OCI-LY7 (cell line): ENCODE data around the gene MYT1. TPM values are rescaled to one million over a fixed set of nuclear protein-coding genes. Genes with fewer than 3 reads are reported as not detected.

Source experiments
- BruUV-seq: library from RNA; stranded (reverse); fragments of 400-500 nt; replicated peaks from 2 replicates; lab custom pipeline; 2021; lab: Mats Ljungman, UMichigan
- CTCF ChIA-PET: fragments of 300-600 bp; sonication (Branson Sonifier 250); formaldehyde crosslinking; loops from one replicate; lab custom pipeline; 2022; ENCODE audit warnings: antibody characterized with exemption; ENCODE audit not compliant: unreplicated experiment; lab: Charles Lee
- POLR2A ChIA-PET: fragments of 300-600 bp; sonication (Branson Sonifier 250); formaldehyde crosslinking; loops from one replicate; lab custom pipeline; 2022; ENCODE audit warnings: antibody characterized with exemption; lab: Charles Lee
- DNase-seq: peaks from one replicate; pipeline ENCODE4 v3.0.0-alpha.2; 2015; ENCODE audit warnings: low spot score
- H2AFZ ChIP-seq: fragments of 200-600 bp; sonication (generic), shearing (Covaris generic); 2 replicates; pipeline ENCODE4 v1.6.1; 2014; ENCODE audit warnings: mild to moderate bottlenecking, antibody characterized with exemption, low read length, moderate library complexity
- H3K27ac ChIP-seq: fragments of 200-600 bp; sonication (generic); 2 replicates; pipeline ENCODE4 v1.5.1; 2014; ENCODE audit warnings: mixed run types, low read depth, mild to moderate bottlenecking, moderate library complexity, low read length, inconsistent platforms; ENCODE audit not compliant: poor library complexity, severe bottlenecking
- H3K36me3 ChIP-seq: fragments of 200-600 bp; sonication (generic); 2 replicates; pipeline ENCODE4 v1.6.1; 2014; ENCODE audit warnings: mild to moderate bottlenecking, antibody characterized with exemption, low read length, moderate library complexity, mixed read lengths; ENCODE audit not compliant: insufficient read depth
- H3K4me1 ChIP-seq: fragments of 200-600 bp; sonication (generic); 2 replicates; pipeline ENCODE4 v1.5.1; 2014; ENCODE audit warnings: mild to moderate bottlenecking, low read length; ENCODE audit not compliant: insufficient read depth, poor library complexity, severe bottlenecking
- H3K4me2 ChIP-seq: fragments of 200-600 bp; sonication (generic); 2 replicates; pipeline ENCODE4 v1.6.1; 2014; ENCODE audit warnings: mild to moderate bottlenecking, low read length
- H3K4me3 ChIP-seq: fragments of 200-600 bp; sonication (generic); 2 replicates; pipeline ENCODE4 v1.5.1; 2014; ENCODE audit warnings: mild to moderate bottlenecking, low read depth, low read length; ENCODE audit not compliant: poor library complexity, severe bottlenecking
- H3K79me2 ChIP-seq: fragments of 200-600 bp; sonication (generic); 2 replicates; pipeline ENCODE4 v1.6.1; 2016; ENCODE audit warnings: low read depth, mild to moderate bottlenecking, low read length, moderate library complexity, mixed read lengths; ENCODE audit not compliant: insufficient read depth
- H3K9me2 ChIP-seq: fragments of 200-600 bp; sonication (generic); 2 replicates; pipeline ENCODE4 v1.6.1; 2016; ENCODE audit warnings: mild to moderate bottlenecking, low read length, mixed read lengths; ENCODE audit not compliant: insufficient read depth
- H3K9me3 ChIP-seq: fragments of 200-600 bp; sonication (generic); 2 replicates; pipeline ENCODE4 v1.6.1; 2014; ENCODE audit warnings: mild to moderate bottlenecking, mixed run types, low read length, mixed read lengths
- H4K20me1 ChIP-seq: fragments of 200-600 bp; sonication (generic); 2 replicates; pipeline ENCODE4 v1.6.1; 2014; ENCODE audit warnings: mild to moderate bottlenecking, antibody characterized with exemption, low read length, moderate library complexity, mixed read lengths; ENCODE audit not compliant: insufficient read depth
- CTCF ChIP-seq: fragments of 200-600 bp; sonication (generic); conservative IDR thresholded peaks from 2 replicates; pipeline ENCODE4 v1.5.1; 2014; ENCODE audit warnings: mild to moderate bottlenecking, antibody characterized with exemption, low read length, moderate library complexity, mixed read lengths
- EZH2phosphoT487 ChIP-seq: fragments of 200-600 bp; sonication (generic); IDR thresholded peaks from 2 replicates; pipeline ENCODE4 v1.6.1; 2018; ENCODE audit warnings: low read depth, borderline replicate concordance, mild to moderate bottlenecking, mixed run types, antibody characterized with exemption, low read length, moderate library complexity, mixed read lengths
- intact Hi-C: fragments of 100-400 bp; cut with micrococcal nuclease; formaldehyde crosslinking; loops from one replicate; pipeline ENCODE4 v1.10.0; 2022; ENCODE audit not compliant: unreplicated experiment
- total RNA-seq, 2 experiments: library from RNA; depleted of rRNA in 1 of 2; stranded (reverse); fragments of >200 nt in 1 of 2; shearing (Covaris generic) in 1 of 2; gene quantifications; 2 replicates each; pipeline ENCODE4 v1.2.3, GENCODE V29; 2014 to 2022

Gene MYT1
- total RNA-seq, 2 experiments from 2014 or later = 0.32 to 0.95 TPM

- TF ChIP-seq CTCF (no peak), EZH2phosphoT487 (no peak)
- Histone ChIP-seq H3K79me2 (no peaks in the 10 kb centered on the region), H3K4me1 (no peaks in the 10 kb centered on the region), H3K27ac (no peak overlapping the region), H3K9me2 (no peaks in the 10 kb centered on the region), H3K9me3 (0 out of 2 replicates have a peak, but pooled peaks cover 4% of the 10 kb centered on the region), H2AFZ (no peak overlapping the region), H3K4me3 (no peak overlapping the region), H3K36me3 (no peaks in the 10 kb centered on the region), H3K4me2 (no peak overlapping the region), H4K20me1 (no peaks in the 10 kb centered on the region)
- no TSS peak for BruUV-seq
- ChIA-PET POLR2A (no interaction called here), CTCF (no interaction called here)
- intact Hi-C loops = no loop called here
- no peak for DNase-seq
Observed at GRCh38 chr20:64150756-64151632, 13.3 kb upstream of the MYT1 start.

GRCh38 chr20:64151633-64152530 is 12.4 kb upstream of the MYT1 start:
- BruUV-seq = no TSS peak
- no peak overlapping the region for H3K4me3 ChIP-seq
- H3K4me1 ChIP-seq = no peaks in the 10 kb centered on the region
- no peaks in the 10 kb centered on the region for H3K36me3 ChIP-seq
- intact Hi-C loops = no loop called here
- POLR2A ChIA-PET = interaction anchor here (0.7 kb wide), 1 partner anchor 281 kb away, joined by 4 read pairs; no protein-coding TSS in a partner anchor
- no peaks in the 10 kb centered on the region for H3K79me2 ChIP-seq
- no peak overlapping the region for H3K27ac ChIP-seq
- H4K20me1 ChIP-seq = no peaks in the 10 kb centered on the region
- 0 out of 2 replicates have a peak, but pooled peaks cover 4% of the 10 kb centered on the region for H3K9me3 ChIP-seq
- no peak for TF ChIP-seq CTCF
- CTCF ChIA-PET = no interaction called here
- H3K9me2 ChIP-seq = no peaks in the 10 kb centered on the region
- H3K4me2 ChIP-seq = no peak overlapping the region
- no peak for DNase-seq
- no peak overlapping the region for H2AFZ ChIP-seq
